GM12878 (cell line): ENCODE measurements around the gene AHCYL2. TPM values are rescaled to one million over a fixed set of nuclear protein-coding genes. Genes with fewer than 3 reads are reported as not detected.

Experiments
- ATAC-seq: fragments of 200-7000 bp; cut with Tn5 transposase; 3 replicates; pipeline ENCODE4 v1.9.1; 2020; ENCODE audit warnings: mild to moderate bottlenecking, moderate library complexity
- BruUV-seq: library from RNA; stranded (reverse); fragments of 400-500 nt; replicated peaks from 2 replicates; lab custom pipeline; 2021; lab: Mats Ljungman, UMichigan
- CTCF ChIA-PET: fragments of 300-600 bp; sonication (Branson Sonifier 250); formaldehyde crosslinking; extraction: SDS; loops from one replicate; lab custom pipeline; 2021; ENCODE audit warnings: inconsistent platforms; lab: Yijun Ruan, JAX
- POLR2A ChIA-PET: fragments of 350-600 bp; formaldehyde crosslinking; extraction: SDS; loops from one replicate; lab custom pipeline; 2021; ENCODE audit warnings: inconsistent platforms; lab: Charles Lee
- RAD21 ChIA-PET: fragments of 300-600 bp; sonication (Branson Sonifier 250); formaldehyde crosslinking; loops from one replicate; lab custom pipeline; 2023; ENCODE audit warnings: antibody characterized with exemption; ENCODE audit not compliant: unreplicated experiment; lab: Charles Lee
- SMC1A ChIA-PET: fragments of 300-600 bp; sonication (Branson Sonifier 250); formaldehyde crosslinking; loops from one replicate; lab custom pipeline; 2023; ENCODE audit not compliant: unreplicated experiment, uncharacterized antibody; lab: Charles Lee
- DNase-seq: peaks from one replicate; pipeline ENCODE4 v3.0.0-alpha.2; 2011; ENCODE audit warnings: low read depth, low spot score
- FAIRE-seq: peaks from 3 replicates; lab custom pipeline; 2011; peaks lifted over from hg19 to GRCh38; lab: Jason Lieb, UNC
- H2AFZ ChIP-seq: 2 replicates; pipeline ENCODE4 v1.6.0; 2011; ENCODE audit warnings: low read depth, low read length, control low read depth; ENCODE audit not compliant: control insufficient read depth
- H3K27ac ChIP-seq: 2 replicates; pipeline ENCODE4 v1.5.1; 2011; ENCODE audit warnings: control low read depth; ENCODE audit not compliant: control insufficient read depth, insufficient read depth
- H3K27me3 ChIP-seq, 2 experiments: replicated peaks in 1 of 2; 2 replicates each; pipeline versions ENCODE4 v1.6.0 to v1.6.1; 2011; ENCODE audit warnings: low read length in 1 of 2; ENCODE audit not compliant: control insufficient read depth in 2 of 2, insufficient read depth in 2 of 2
- H3K36me3 ChIP-seq, 2 experiments: 2 replicates each; pipeline ENCODE4 v1.5.1; 2011; ENCODE audit warnings: low read length in 1 of 2; ENCODE audit not compliant: control insufficient read depth in 2 of 2, insufficient read depth in 2 of 2
- H3K4me1 ChIP-seq: 2 replicates; pipeline ENCODE4 v1.6.1; 2011; ENCODE audit warnings: mild to moderate bottlenecking, low read length, moderate library complexity, mixed read lengths; ENCODE audit not compliant: control insufficient read depth, insufficient read depth
- H3K4me2 ChIP-seq: 2 replicates; pipeline ENCODE4 v1.6.0; 2011; ENCODE audit warnings: control low read depth; ENCODE audit not compliant: control insufficient read depth, insufficient read depth
- H3K4me3 ChIP-seq: fragments of 200-600 bp; sonication (generic); 2 replicates; pipeline ENCODE4 v1.5.1; 2016
- H3K79me2 ChIP-seq: 2 replicates; pipeline ENCODE4 v1.6.0; 2011; ENCODE audit warnings: low read length; ENCODE audit not compliant: control insufficient read depth, insufficient read depth
- H3K9ac ChIP-seq: 2 replicates; pipeline ENCODE4 v1.8.0; 2011; ENCODE audit warnings: low read length, control low read depth, mixed read lengths; ENCODE audit not compliant: control insufficient read depth, insufficient read depth
- H3K9me3 ChIP-seq: replicated peaks from 3 replicates; pipeline ENCODE4 v1.5.1; 2011; ENCODE audit warnings: mild to moderate bottlenecking, low read length; ENCODE audit not compliant: control insufficient read depth, insufficient read depth
- H4K20me1 ChIP-seq: 2 replicates; pipeline ENCODE4 v1.6.0; 2011; ENCODE audit not compliant: control insufficient read depth, insufficient read depth
- CBFB ChIP-seq: IDR thresholded peaks from 2 replicates; pipeline ENCODE4 v1.6.1; 2016; ENCODE audit warnings: antibody characterized with exemption, low read depth
- CHD1 ChIP-seq: IDR thresholded peaks from 2 replicates; pipeline ENCODE4 v1.6.1; 2012; ENCODE audit warnings: low read depth, low read length, improper control_type of control experiment
- CREB1 ChIP-seq: IDR thresholded peaks from 2 replicates; pipeline ENCODE4 v1.6.1; 2012; ENCODE audit warnings: low read depth, mild to moderate bottlenecking, inconsistent platforms
- CTCF ChIP-seq, 3 experiments: IDR thresholded peaks in 2 of 3; conservative IDR thresholded peaks in 1 of 3; 2 replicates each; pipeline ENCODE4 v1.5.1; 2011; ENCODE audit warnings: low read depth in 3 of 3, low read length in 3 of 3, mild to moderate bottlenecking in 3 of 3, control low read depth in 2 of 3, moderate library complexity in 2 of 3, inconsistent platforms in 1 of 3, mixed read lengths in 1 of 3; ENCODE audit not compliant: control insufficient read depth in 2 of 3, insufficient read depth in 1 of 3; ENCODE audit errors: extremely low read depth in 1 of 3
- E2F8 ChIP-seq: fragments of 450-650 bp; IDR thresholded peaks from 2 replicates; pipeline ENCODE4 v1.6.1; 2018; ENCODE audit warnings: mild to moderate bottlenecking, low read depth, moderate library complexity; ENCODE audit not compliant: partially characterized antibody
- HDAC6 ChIP-seq: fragments of 200-600 bp; sonication (generic); IDR thresholded peaks from one replicate; pipeline ENCODE4 v1.8.0; 2017; ENCODE audit warnings: antibody characterized with exemption; ENCODE audit not compliant: unreplicated experiment
- KLF5 ChIP-seq: fragments of 450-650 bp; IDR thresholded peaks from 2 replicates; pipeline ENCODE4 v1.6.1; 2014; ENCODE audit warnings: mild to moderate bottlenecking; ENCODE audit not compliant: partially characterized antibody
- RAD51 ChIP-seq: fragments of 450-650 bp; IDR thresholded peaks from 2 replicates; pipeline ENCODE4 v1.6.1; 2016; ENCODE audit warnings: moderate library complexity, mild to moderate bottlenecking, inconsistent platforms
- REST ChIP-seq: IDR thresholded peaks from 2 replicates; pipeline ENCODE4 v1.6.1; 2012; ENCODE audit warnings: mild to moderate bottlenecking, low read depth, low read length
- SMARCA5 ChIP-seq: fragments of 450-650 bp; IDR thresholded peaks from 2 replicates; pipeline ENCODE4 v1.6.1; 2017; ENCODE audit warnings: mild to moderate bottlenecking
- SUZ12 ChIP-seq: fragments of 200-600 bp; sonication (generic); IDR thresholded peaks from one replicate; pipeline ENCODE4 v1.6.1; 2018; ENCODE audit warnings: antibody characterized with exemption, mild to moderate bottlenecking; ENCODE audit not compliant: unreplicated experiment
- ZBTB4 ChIP-seq: fragments of 450-650 bp; formaldehyde crosslinking; IDR thresholded peaks from 2 replicates; pipeline ENCODE4 v1.4.0; 2022; ENCODE audit warnings: mild to moderate bottlenecking, moderate library complexity
- ZNF622 ChIP-seq: fragments of 450-650 bp; IDR thresholded peaks from 2 replicates; pipeline ENCODE4 v1.6.1; 2017; ENCODE audit warnings: mild to moderate bottlenecking, inconsistent platforms
- WGBS: methylation state at CpG from one replicate; pipeline ENCODE4 v1.1.6; 2016; ENCODE audit warnings: low lambda C conversion rate; ENCODE audit not compliant: insufficient replicate concordance, insufficient coverage; ENCODE audit errors: missing lambda C conversion rate; 5-methylcytosine and 5-hydroxymethylcytosine counted together
- in situ Hi-C: fragments of 300-500 bp; cut with MboI; formaldehyde crosslinking; loops from 9 replicates; pipeline ENCODE4 v1.14.3; 2018; ENCODE audit warnings: mixed read lengths
- intact Hi-C: fragments of 100-400 bp; cut with micrococcal nuclease; formaldehyde crosslinking; loops from one replicate; pipeline ENCODE4 v1.14.2; 2022; ENCODE audit not compliant: unreplicated experiment
- polyA plus RNA-seq, 11 experiments: library from polyadenylated mRNA; depleted of rRNA in 4 of 11; unstranded in 6 of 11; stranded (reverse) in 5 of 11; fragments of >200 nt; fragmentation: Nextera tagmentation in 4 of 11; fragmentation: Illumina TruSeq in 1 of 11; extraction: Ambion mirVana in 4 of 11; extraction: Trizol in 1 of 11; gene quantifications; 1 replicate in 1 of 11; 2 replicates in 10 of 11; pipeline versions ENCODE4 v1.2.1 to v1.2.3, GENCODE V29; 2011 to 2016; ENCODE audit warnings: inconsistent platforms in 2 of 11, missing spikeins in 2 of 11, low read depth in 1 of 11
- total RNA-seq, 4 experiments: library from RNA; depleted of rRNA in 3 of 4; stranded (reverse); fragments of >200 nt in 3 of 4; fragmentation: Illumina TruSeq in 1 of 4; extraction: Trizol in 1 of 4; gene quantifications; 2 replicates each; pipeline versions ENCODE4 v1.2.1 to v1.2.3, GENCODE V29; 2013 to 2021

Gene AHCYL2
- total and polyA plus RNA-seq, 10 of the 15 experiments (the other 5 are each of a cell fraction or from before 2014, with no cell fraction given): 1.7 to 29.1 (median 5.4) TPM

GRCh38 chr7:129422727-129423126, 197.9 kb downstream of the AHCYL2 start:
- H3K9ac ChIP-seq: no peak overlapping the region
- H3K4me2 ChIP-seq: no peak overlapping the region
- no peaks in the 10 kb centered on the region for H3K27me3 ChIP-seq
- no peaks in the 10 kb centered on the region for H3K79me2 ChIP-seq
- H3K9me3 ChIP-seq: no peaks in the 10 kb centered on the region
- ChIA-PET SMC1A (interaction anchor here (1.4 kb wide), 1 partner anchor 20 kb away, joined by 3 read pairs; no protein-coding TSS in a partner anchor), POLR2A (interaction anchor here (1.0 kb wide), 1 partner anchor 11 kb away, joined by 3 read pairs; the partner anchor contains the start of gene STRIP2), CTCF (interaction anchor here (1.0 kb wide), 1 partner anchor 55 kb away, joined by 3 read pairs; no protein-coding TSS in a partner anchor), RAD21 (no interaction called here)
- H3K36me3 ChIP-seq: no peaks in the 10 kb centered on the region
- DNase-seq: no peak
- H2AFZ ChIP-seq: no peak overlapping the region
- in situ Hi-C loops (no loop called here), intact Hi-C loops (no loop called here)
- H4K20me1 ChIP-seq: no peaks in the 10 kb centered on the region
- no peak overlapping the region for H3K4me3 ChIP-seq
- BruUV-seq: no TSS peak
- WGBS: 88% methylated on average over 4 of the region's 4 CpGs
- no peaks in the 10 kb centered on the region for H3K4me1 ChIP-seq
- no peak for FAIRE-seq
- ATAC-seq: no peak
- no peak overlapping the region for H3K27ac ChIP-seq
- no peak for TF ChIP-seq ZNF622
- TF ChIP-seq CHD1: no peak
- TF ChIP-seq SUZ12: no peak
- TF ChIP-seq CTCF (IDR thresholded peaks at IDR 0.05 in 2 of 3, conservative IDR thresholded peaks at IDR 0.05 in 1 of 3; ENCODE audit: control insufficient read depth in 2 of 3, extremely low read depth in 1 of 3, insufficient read depth in 1 of 3, low read depth in 3 of 3, low read length in 3 of 3): no peak
- no peak for TF ChIP-seq SMARCA5
- TF ChIP-seq ZBTB4: no peak
- no peak for TF ChIP-seq CREB1
- TF ChIP-seq REST: no peak
- TF ChIP-seq RAD51: no peak
- TF ChIP-seq E2F8: no peak
- TF ChIP-seq CBFB: no peak
- TF ChIP-seq KLF5: no peak
- TF ChIP-seq HDAC6: no peak
